Measurements from ENCODE around the gene DISC1. TPM values are rescaled to one million over a fixed set of nuclear protein-coding genes. Genes with fewer than 3 reads are reported as not detected.

Gene DISC1
- total RNA-seq, 2 experiments from 2014 or later, result 3.5 to 5.0 TPM

- ATAC-seq (no peak), DNase-seq (no peak)
- no peak overlapping the region for H3K4me3 Mint-ChIP-seq
- H3K27me3 Mint-ChIP-seq, result no peaks in the 10 kb centered on the region
- POLR2A ChIA-PET, result no interaction called here
- H3K9me3 Mint-ChIP-seq, result no peaks in the 10 kb centered on the region
- TF ChIP-seq, protein P1, sequence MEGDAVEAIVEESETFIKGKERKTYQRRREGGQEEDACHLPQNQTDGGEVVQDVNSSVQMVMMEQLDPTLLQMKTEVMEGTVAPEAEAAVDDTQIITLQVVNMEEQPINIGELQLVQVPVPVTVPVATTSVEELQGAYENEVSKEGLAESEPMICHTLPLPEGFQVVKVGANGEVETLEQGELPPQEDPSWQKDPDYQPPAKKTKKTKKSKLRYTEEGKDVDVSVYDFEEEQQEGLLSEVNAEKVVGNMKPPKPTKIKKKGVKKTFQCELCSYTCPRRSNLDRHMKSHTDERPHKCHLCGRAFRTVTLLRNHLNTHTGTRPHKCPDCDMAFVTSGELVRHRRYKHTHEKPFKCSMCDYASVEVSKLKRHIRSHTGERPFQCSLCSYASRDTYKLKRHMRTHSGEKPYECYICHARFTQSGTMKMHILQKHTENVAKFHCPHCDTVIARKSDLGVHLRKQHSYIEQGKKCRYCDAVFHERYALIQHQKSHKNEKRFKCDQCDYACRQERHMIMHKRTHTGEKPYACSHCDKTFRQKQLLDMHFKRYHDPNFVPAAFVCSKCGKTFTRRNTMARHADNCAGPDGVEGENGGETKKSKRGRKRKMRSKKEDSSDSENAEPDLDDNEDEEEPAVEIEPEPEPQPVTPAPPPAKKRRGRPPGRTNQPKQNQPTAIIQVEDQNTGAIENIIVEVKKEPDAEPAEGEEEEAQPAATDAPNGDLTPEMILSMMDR (IDR thresholded peaks at IDR 0.05), result no peak
- intact Hi-C loops (cut with micrococcal nuclease), result no loop called here
- no peaks in the 10 kb centered on the region for H3K4me1 Mint-ChIP-seq (ENCODE audit: low read depth)
- CTCF ChIA-PET, result no interaction called here
- H3K27ac Mint-ChIP-seq, result no peak overlapping the region
- peaks cover 2% of the 10 kb centered on the region for H3K36me3 Mint-ChIP-seq (ENCODE audit: low read depth)
Measured at GRCh38 chr1:232029315-232029714, 402.7 kb downstream of the DISC1 start.

DNA sequence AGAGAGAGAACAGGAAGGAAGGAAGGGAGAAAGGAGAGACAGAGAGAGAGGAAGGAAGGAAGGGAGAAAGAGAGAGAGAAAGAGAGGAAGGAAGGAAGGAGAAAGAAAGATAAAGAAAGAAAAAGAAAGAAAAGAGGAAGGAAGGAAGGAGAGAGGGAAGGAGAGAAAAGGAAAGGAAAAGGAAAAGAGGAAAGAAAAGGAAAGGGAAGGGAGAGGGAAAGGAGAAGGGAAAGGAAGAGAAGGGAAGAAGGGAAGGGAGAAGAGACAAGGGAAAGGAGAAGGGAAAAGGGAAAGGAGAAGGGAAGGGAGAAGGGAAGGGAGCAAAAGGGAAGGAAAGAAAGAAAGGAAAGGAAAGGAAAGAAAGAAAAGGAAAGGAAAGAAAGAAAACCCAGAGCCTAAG lies 404.6 kb downstream of the DISC1 start:
- CTCF ChIA-PET, result no interaction called here
- peaks cover 2% of the 10 kb centered on the region for H3K36me3 Mint-ChIP-seq (ENCODE audit: low read depth)
- H3K4me3 Mint-ChIP-seq, result no peak overlapping the region
- DNase-seq (no peak), ATAC-seq (no peak)
- intact Hi-C loops (cut with micrococcal nuclease), result no loop called here
- H3K27me3 Mint-ChIP-seq, result no peaks in the 10 kb centered on the region
- H3K9me3 Mint-ChIP-seq, result no peaks in the 10 kb centered on the region
- TF ChIP-seq, protein P1 (IDR thresholded peaks at IDR 0.05), result no peak
- no peaks in the 10 kb centered on the region for H3K4me1 Mint-ChIP-seq (ENCODE audit: low read depth)
- POLR2A ChIA-PET, result interaction anchor here (0.6 kb wide), 1 partner anchor 362 kb away, joined by 4 read pairs; no protein-coding TSS in a partner anchor
- H3K27ac Mint-ChIP-seq, result no peak overlapping the region

DNA sequence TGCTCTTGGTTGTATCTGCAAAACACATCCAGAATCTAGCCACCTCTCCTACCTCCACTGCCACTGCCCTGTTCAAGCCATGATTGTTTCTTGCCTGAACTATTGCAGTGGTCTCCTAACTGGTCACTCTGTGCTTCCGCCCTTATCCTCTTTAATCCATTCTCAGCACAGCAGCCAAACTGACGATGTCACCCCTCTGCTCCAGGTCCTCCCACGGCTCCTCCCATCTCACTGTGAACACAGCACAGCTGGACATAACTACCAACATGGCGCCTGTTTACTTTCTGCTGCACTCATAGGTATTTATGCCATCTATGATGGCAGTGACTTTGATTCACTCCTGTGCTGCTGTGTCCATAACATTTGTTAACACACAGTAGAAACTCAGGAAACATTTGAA lies 406.7 kb downstream of the DISC1 start:
- no peak for ATAC-seq
- intact Hi-C loops (cut with micrococcal nuclease), result no loop called here
- no peak for DNase-seq
- Mint-ChIP-seq H3K9me3 (no peaks in the 10 kb centered on the region), H3K4me1 (ENCODE audit: low read depth) (no peaks in the 10 kb centered on the region), H3K27me3 (no peaks in the 10 kb centered on the region), H3K27ac (no peak overlapping the region), H3K36me3 (ENCODE audit: low read depth) (peaks cover 2% of the 10 kb centered on the region), H3K4me3 (no peak overlapping the region)
- TF ChIP-seq, protein P1 (IDR thresholded peaks at IDR 0.05), result no peak
- ChIA-PET CTCF (no interaction called here), POLR2A (interaction anchor here (0.6 kb wide), 1 partner anchor 102 kb away, joined by 3 read pairs; no protein-coding TSS in a partner anchor)

DNA sequence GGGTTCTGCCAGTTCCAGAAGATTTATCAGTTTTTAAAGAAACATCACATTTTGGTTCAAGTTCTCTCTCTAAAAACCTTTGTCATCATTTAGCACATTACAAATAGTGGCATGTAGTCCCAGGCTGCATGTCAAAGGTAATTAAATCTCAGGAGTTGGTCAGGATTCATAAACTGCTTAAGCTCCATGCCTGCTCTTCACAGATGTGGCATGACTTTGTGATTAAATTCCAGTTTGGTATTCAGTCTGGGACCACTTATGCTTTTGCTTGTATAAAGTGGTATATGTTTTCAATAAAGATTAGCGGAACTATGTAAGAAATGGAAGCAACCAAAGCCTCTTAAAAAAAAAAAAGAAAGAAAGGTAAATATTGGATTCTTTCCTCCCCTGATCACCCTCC lies 408.0 kb downstream of the DISC1 start:
- CTCF ChIA-PET, result no interaction called here
- Mint-ChIP-seq H3K27ac (no peak overlapping the region), H3K27me3 (no peaks in the 10 kb centered on the region), H3K36me3 (ENCODE audit: low read depth) (no peaks in the 10 kb centered on the region), H3K4me3 (no peak overlapping the region), H3K9me3 (no peaks in the 10 kb centered on the region), H3K4me1 (ENCODE audit: low read depth) (no peaks in the 10 kb centered on the region)
- ATAC-seq, result no peak
- intact Hi-C loops (cut with micrococcal nuclease), result no loop called here
- no peak for DNase-seq
- POLR2A ChIA-PET, result no interaction called here
- TF ChIP-seq, protein P1 (IDR thresholded peaks at IDR 0.05), result no peak

GRCh38 chr1:232036181-232036933 lies 409.8 kb downstream of the DISC1 start:
- ChIA-PET POLR2A (no interaction called here), CTCF (no interaction called here)
- no peaks in the 10 kb centered on the region for H3K9me3 Mint-ChIP-seq
- TF ChIP-seq, protein P1 (IDR thresholded peaks at IDR 0.05), result no peak
- no peaks in the 10 kb centered on the region for H3K4me1 Mint-ChIP-seq (ENCODE audit: low read depth)
- H3K4me3 Mint-ChIP-seq, result no peak overlapping the region
- intact Hi-C loops (cut with micrococcal nuclease), result no loop called here
- DNase-seq (no peak), ATAC-seq (no peak)
- no peaks in the 10 kb centered on the region for H3K27me3 Mint-ChIP-seq
- H3K27ac Mint-ChIP-seq, result no peak overlapping the region
- H3K36me3 Mint-ChIP-seq (ENCODE audit: low read depth), result no peaks in the 10 kb centered on the region

Data from activated CD8-positive, alpha-beta T cell treated with anti-CD3 and anti-CD28 coated beads for 36 hours (primary cell).